H54 (cell line): ENCODE results near the gene DTWD1.
"Not testable (repeated sequence)": the region's sequence is repeated elsewhere in the genome, so short reads cannot be mapped to it uniquely, and the experiment has no call there.

Experiments
- DNase-seq: peaks from one replicate; pipeline ENCODE4 v3.0.0; 2011; ENCODE audit warnings: low spot score, mixed read lengths; ENCODE audit not compliant: insufficient read length
- FAIRE-seq: peaks from 3 replicates; lab custom pipeline; 2011; peaks lifted over from hg19 to GRCh38; lab: Jason Lieb, UNC
- POLR2A ChIP-seq: IDR thresholded peaks from 2 replicates; pipeline ENCODE4 v1.6.1; 2011; ENCODE audit warnings: low read depth, mild to moderate bottlenecking, low read length

Gene DTWD1

DNA sequence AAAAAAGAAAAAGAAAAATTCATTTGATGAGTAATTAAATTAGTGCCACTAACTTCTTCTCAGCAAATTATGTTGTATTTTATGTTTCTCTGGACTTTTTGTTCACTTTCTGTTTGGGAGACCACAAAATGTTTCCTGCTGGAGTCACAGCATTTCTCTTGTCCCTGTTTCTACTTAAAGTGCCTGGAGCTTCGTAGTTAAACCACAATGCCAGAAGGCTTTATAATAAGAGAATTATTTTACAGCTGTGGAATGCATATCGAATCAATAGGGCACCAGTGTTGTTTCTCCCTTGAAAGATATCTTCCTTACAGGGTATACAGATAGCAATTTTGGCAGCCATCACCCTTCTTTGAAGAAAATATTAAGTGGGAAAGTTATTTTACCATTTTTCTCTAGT is 3.2 kb downstream of the DTWD1 start:
- no peak for FAIRE-seq

DNA sequence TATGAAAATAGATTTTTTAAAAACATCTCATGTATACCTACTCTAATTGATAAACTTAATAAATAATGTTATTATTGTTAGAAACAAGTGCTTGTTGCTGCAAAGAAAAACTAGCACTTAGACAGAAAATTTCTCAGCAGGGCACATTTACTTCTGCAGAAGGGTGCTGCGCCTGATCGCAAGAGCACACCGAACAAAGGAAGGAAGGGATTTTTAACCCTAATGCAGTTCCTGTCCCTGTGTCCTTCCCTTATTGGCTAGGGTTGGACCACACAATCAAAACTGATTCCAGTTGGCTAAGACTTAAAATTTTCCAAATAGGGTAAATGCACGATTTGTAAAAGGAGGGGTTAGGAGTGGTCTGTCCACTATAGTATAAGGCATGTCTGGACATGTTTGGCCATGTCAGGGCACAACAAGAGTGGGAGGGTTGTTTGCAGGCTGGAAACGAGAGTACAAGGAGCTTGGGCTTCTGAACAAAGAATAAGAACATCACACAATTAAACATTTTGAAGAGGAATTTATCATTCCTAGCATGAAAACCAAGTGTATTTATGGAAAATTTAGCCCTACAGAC is 4.7 kb downstream of the DTWD1 start:
- no peak for TF ChIP-seq POLR2A
- DNase-seq (no peak), FAIRE-seq (no peak)

More for the DNA sequence above, 3.2 kb downstream of the DTWD1 start:
- no peak for TF ChIP-seq POLR2A
- DNase-seq = no peak

DNA sequence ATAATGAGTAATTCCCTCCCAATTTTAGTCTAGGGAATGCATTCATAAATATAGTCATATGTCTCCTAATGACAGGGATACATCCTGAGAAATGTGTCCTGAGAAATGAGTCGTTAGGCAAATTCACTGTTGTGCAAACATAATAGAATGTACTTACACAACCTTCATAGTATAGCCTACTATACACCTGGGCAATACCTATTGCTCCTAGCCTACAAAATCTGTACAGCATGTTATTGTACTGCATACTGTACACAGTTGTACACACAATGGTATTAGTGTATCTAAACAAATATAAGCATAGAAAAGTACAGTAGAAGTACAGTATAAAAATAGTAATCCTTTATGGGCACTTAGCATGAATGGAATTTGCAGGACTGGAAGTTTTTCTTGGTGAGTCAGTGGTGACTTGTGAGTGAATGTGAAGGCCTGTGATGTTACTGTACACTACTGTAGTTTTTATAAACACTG is 6.6 kb downstream of the DTWD1 start:
- DNase-seq = no peak
- FAIRE-seq = peak; percentile 83
- TF ChIP-seq POLR2A = no peak

DNA sequence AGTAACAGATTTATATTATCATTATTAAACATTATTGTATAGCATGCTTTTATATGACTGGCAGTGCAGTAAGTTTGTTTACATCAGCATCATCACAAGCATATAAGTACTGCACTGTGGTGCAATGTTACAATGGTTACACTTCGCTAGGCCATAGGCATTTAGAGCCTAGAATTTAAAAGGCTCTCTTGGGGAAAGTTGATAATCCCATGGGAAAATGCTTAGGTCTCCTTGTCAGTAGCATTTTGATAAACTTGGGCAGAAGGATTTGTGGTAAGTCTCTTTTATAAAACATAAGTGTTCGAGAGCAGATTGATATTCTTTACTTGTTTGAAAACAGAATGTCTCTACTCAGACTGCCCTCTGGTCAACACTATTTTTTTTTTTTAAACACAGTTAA is 7.5 kb downstream of the DTWD1 start:
- no peak for TF ChIP-seq POLR2A
- FAIRE-seq (no peak), DNase-seq (no peak)

DNA sequence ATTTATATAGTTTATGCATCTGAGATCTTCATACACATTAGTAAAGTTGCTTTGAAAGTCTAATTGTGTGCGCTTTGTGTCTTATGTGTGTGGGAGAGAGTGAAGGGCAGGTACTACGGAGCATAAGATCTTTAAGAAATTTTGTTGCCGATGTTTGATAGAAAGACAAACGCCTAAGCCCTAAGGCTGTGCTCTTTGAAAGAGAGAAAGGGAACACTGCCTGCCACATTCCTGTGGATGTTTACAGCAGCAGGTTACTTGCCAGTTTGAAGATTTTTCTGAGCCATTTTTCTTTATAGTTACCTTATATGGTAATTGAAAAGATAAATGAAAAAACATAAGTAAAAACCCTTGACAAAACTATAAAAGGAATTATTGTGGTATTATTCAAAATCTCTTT is 17.0 kb downstream of the DTWD1 start:
- no peak for TF ChIP-seq POLR2A
- DNase-seq (no peak), FAIRE-seq (no peak)

DNA sequence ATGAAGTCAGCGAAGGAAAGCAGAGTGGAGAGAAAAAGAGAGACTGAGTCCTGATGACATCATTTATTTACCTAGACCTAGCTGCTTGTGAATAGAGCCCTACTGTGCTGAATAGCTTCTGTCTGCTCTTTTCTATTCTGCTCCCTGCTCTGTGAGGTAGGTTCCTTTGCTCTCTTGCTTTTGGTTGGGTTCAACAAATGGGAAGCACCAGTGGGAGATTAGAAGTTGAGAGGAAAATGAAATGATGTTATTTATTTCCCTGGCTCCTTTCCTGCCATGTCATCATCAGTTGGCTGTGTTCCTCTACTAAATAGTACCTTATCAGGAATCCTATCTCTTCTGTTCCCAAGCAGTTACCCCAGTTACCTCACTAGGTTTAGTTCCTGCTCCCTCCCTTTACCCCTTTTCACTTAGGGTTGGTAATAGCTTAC is 23.5 kb downstream of the DTWD1 start:
- no peak for TF ChIP-seq POLR2A
- FAIRE-seq (no peak), DNase-seq (no peak)

DNA sequence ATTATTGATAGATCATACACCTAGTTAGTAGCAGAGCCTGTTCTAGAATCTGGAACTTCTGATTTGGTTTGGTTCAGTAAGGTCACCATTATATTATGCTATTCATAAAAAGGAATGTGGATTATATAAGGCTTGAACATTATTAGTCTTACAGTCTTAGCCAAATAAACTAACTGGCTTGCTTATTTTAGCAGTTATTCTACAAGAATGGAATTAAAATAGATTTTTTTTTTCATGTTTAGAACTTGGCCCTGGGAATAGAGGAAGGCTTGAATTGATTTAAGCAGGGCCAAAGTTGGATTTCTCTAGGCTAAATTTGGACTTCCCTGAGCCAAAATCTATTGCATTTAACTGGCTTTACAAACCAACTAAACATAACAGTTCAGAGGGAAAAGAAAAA is 24.4 kb downstream of the DTWD1 start:
- FAIRE-seq (no peak), DNase-seq (no peak)
- no peak for TF ChIP-seq POLR2A

DNA sequence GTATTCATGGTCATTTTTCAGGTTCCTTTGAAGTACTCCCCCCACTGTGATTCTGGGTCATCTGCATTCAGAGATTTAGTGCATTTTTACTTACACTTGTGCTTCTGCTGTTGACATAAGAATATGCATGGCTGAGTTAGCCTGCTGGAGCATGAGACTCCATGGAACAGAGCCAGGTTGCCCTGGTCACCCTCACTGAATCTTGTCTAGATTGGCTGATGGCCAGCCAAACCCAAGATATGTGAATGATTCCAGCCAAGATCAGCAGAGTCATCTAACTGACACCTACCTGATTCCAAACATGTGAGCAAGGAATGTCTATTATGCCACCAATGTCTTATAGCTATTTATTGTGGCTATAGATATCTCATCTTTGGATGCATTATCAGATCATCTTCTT is 25.1 kb downstream of the DTWD1 start:
- DNase-seq = no peak
- TF ChIP-seq POLR2A = no peak
- no peak for FAIRE-seq

DNA sequence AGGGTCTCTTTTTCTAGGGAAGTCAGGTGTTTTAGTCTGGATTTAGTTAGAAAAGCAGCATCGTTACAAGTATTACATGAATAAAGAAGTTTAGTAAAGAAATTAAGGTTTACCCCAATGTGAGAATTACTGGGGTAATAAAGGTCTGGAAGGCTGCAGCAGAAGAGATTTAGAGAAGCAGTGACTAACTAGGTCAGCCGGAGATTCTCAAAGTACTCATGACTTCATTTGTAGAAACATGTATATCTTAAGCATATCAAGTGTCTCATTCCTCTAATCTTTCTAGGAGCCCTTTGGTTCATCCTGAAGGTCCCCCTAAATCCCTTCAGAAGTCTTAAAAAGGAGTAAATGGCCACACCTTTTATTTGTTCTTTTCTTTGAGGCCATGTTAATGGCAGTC is 26.0 kb downstream of the DTWD1 start:
- no peak for TF ChIP-seq POLR2A
- DNase-seq (no peak), FAIRE-seq (no peak)

DNA sequence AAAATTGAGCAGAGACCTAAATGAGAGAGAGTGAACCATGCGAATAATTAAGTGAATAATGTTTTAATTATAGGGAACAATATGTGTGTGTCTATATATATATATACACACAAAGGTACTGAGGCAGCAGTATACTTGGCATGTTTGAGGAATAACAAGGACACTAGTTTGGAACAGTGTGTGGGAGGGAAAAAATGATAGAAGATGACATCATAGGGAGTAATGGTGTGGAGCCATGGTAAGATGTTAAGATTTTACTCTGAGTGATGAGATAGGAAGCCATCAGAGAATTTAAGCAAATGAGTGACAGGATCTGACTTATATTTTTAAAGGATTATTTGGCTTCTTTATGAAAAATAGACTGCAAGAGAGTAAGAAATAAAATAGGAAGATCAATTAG is 29.1 kb downstream of the DTWD1 start:
- DNase-seq (no peak), FAIRE-seq (no peak)
- TF ChIP-seq POLR2A = no peak

DNA sequence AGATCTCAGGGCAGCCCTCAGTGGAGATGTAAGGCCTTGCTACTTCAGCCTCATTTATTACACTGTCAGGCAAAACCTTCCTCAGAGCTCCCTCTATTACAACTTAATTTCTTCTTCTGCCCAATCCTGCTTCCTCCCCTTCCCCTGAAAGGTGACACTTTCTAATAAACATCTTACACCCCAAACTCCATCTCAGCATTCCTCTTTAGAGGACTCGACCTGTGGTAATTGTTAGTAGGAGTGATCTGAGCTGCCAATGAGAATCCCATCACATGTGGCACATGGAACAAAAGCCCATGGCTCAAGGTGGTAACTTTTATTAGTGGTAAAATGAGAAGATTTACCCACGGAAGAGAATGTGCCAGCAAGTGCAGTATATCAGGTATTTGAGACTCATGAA is 29.8 kb downstream of the DTWD1 start:
- FAIRE-seq (no peak), DNase-seq (no peak)
- TF ChIP-seq POLR2A = no peak

DNA sequence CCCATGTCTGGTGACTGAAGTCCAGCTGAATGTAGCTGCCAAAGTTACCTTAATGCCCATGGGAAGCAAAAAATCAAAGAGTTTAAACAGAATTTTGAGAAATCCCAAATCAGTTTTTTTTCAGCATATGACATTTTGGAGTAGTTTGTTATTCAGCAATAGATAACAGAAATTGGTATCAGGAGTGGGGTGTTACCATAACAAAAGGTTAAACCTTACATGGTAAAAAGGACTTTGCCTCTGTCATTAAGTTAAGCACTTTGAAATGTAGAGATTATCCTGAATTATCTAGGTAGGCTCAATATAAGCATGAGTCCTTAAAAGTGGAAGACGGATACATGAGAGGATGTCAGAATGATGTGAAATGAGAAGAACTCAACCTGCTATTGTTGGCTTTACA is 32.1 kb downstream of the DTWD1 start:
- TF ChIP-seq POLR2A = no peak
- no peak for DNase-seq
- no peak for FAIRE-seq

DNA sequence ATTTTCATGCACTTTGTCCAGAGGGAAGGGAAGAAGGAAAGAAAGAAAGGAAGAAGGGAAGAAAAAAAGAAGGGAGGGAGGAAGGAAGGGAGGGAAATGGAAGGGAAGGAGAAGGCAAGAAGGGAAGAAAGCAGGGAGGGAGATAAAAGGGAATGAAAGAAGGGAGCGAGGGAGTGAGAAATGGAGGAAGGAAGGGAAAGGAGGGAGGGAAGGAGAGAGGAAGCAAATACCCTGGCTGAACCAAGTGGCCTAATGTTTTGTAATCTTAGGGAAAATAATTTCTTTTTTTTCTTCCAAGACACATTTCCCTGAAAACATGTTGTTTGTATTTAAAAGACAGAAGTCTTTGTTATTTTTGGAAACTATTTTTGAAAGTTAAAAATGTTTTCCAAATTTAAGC is 35.9 kb downstream of the DTWD1 start:
- TF ChIP-seq POLR2A = no peak
- DNase-seq (no peak), FAIRE-seq (no peak)

DNA sequence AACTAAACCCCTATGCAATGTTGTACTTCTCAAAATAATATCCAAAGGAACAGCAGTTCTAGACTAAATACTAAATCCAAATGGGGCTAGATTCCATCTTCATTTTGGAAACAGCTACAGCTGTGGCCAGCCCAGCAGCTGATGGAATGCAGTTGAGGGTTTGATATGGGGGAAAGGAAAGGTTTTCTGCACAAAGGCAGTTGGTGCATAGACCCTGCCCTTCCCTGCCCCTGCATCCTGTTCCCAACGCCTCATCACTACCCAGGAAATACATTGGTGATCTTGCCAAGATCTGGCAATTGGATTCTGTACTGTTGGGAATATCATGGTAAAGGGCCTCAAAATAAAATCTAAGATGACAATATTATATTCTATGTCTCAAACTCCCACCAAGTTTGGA is 43.9 kb downstream of the DTWD1 start:
- no peak for FAIRE-seq
- no peak for TF ChIP-seq POLR2A
- DNase-seq = no peak

DNA sequence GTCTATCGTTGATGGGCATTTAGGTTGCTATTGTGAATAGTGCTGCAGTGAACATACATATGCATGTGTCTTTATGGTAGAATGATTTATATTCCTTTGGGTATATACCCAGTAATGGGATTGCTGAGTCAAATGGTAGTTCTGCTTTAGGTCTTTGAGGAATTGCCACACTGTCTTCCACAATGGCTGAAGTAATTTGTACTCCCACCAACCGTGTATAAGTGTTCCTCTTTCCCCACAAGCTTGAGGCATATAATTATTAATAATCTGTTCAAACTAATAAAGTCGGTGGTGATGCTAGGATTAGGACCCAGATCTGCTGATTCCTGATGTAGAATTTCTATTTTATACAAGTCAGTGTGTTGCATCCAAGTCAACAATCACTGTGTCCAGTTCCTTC is 45.6 kb downstream of the DTWD1 start:
- FAIRE-seq, DNase-seq: not testable (repeated sequence)

DNA sequence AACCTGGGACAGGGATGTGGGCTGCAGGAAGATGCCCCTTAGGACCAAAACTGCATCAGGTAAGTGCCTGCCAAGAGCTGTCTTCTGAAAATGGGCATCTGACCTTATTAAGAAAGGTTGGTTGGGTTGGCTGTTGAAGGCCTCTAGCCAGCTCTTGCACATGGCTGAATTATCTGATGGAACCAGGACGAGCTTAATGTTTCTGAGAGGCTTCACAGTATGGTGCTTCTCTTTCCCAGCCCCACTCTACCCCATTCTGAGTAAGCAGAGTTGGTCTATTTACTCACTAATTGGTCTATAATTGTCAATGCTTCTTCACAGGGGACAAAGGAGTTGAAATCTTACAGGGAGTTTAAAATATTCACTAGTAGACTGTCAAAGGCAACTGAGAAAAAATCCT is 48.4 kb downstream of the DTWD1 start:
- no peak for TF ChIP-seq POLR2A
- no peak for FAIRE-seq
- DNase-seq = no peak

DNA sequence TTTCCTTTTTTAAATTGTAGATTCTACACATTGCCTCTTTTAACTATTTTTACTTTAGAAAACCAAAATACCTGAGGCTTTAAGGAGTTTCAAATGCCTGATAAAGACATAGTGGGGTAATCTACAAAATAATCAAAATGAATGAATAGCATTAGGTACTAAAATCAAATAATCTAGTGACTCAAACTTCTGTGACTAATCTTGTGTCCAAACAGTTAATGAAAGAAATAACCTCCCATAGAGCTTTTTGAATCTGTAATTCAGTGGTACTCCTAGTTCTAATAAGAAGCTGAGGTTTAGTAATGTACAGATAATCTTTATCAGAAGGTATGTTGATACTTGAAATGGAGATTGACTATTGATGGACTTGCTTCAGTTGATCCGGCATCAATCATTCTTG is 53.0 kb downstream of the DTWD1 start:
- DNase-seq (no peak), FAIRE-seq (no peak)
- TF ChIP-seq POLR2A = no peak
